Astrocyte (in vitro differentiated cells and primary cell): Measurements from ENCODE around the gene SQOR. TPM values are rescaled to one million over a fixed set of nuclear protein-coding genes. Genes with fewer than 3 reads are reported as not detected.

Experiments
- DNase-seq: peaks from one replicate; pipeline ENCODE4 v3.0.0-alpha.2; 2010; ENCODE audit warnings: low read depth
- FAIRE-seq: peaks from 2 replicates; lab custom pipeline; 2011; peaks lifted over from hg19 to GRCh38; lab: Jason Lieb, UNC
- H2AFZ ChIP-seq: 2 replicates; pipeline ENCODE4 v1.6.0; 2012; ENCODE audit warnings: low read depth, low read length, inconsistent platforms
- H3K27ac ChIP-seq: 2 replicates; pipeline ENCODE4 v1.5.1; 2011; ENCODE audit warnings: low read depth, low read length, inconsistent platforms
- H3K27me3 ChIP-seq: 2 replicates; pipeline ENCODE4 v1.6.0; 2011; ENCODE audit warnings: low read length, inconsistent platforms; ENCODE audit not compliant: insufficient read depth
- H3K36me3 ChIP-seq: 2 replicates; pipeline ENCODE4 v1.5.1; 2011; ENCODE audit warnings: low read length, inconsistent platforms; ENCODE audit not compliant: insufficient read depth
- H3K4me1 ChIP-seq: 2 replicates; pipeline ENCODE4 v1.5.1; 2011; ENCODE audit warnings: low read length, inconsistent platforms; ENCODE audit not compliant: insufficient read depth
- H3K4me2 ChIP-seq: 2 replicates; pipeline ENCODE4 v1.6.0; 2012; ENCODE audit warnings: low read length, inconsistent platforms
- H3K4me3 ChIP-seq: 2 replicates; pipeline ENCODE4 v1.5.1; 2011; ENCODE audit warnings: low read depth, mild to moderate bottlenecking, low read length, inconsistent platforms; ENCODE audit not compliant: insufficient read depth
- H3K79me2 ChIP-seq: 2 replicates; pipeline ENCODE4 v1.6.0; 2012; ENCODE audit warnings: mild to moderate bottlenecking, low read length, inconsistent platforms; ENCODE audit not compliant: insufficient read depth
- H3K9ac ChIP-seq: 2 replicates; pipeline ENCODE4 v1.6.0; 2012; ENCODE audit warnings: mild to moderate bottlenecking, low read length, inconsistent platforms
- H3K9me3 ChIP-seq: 2 replicates; pipeline ENCODE4 v1.5.1; 2012; ENCODE audit warnings: low read depth, mild to moderate bottlenecking, low read length, inconsistent platforms; ENCODE audit not compliant: insufficient read depth
- H4K20me1 ChIP-seq: 2 replicates; pipeline ENCODE4 v1.6.0; 2012; ENCODE audit warnings: low read length, inconsistent platforms; ENCODE audit not compliant: insufficient read depth
- H3K27ac Mint-ChIP-seq: one replicate; pipeline ENCODE4 v1.8.0; 2021; ENCODE audit warnings: mild to moderate bottlenecking, mixed read lengths; ENCODE audit not compliant: unreplicated experiment
- H3K27me3 Mint-ChIP-seq: one replicate; pipeline ENCODE4 v1.8.0; 2021; ENCODE audit warnings: low read depth, mixed read lengths; ENCODE audit not compliant: unreplicated experiment
- H3K36me3 Mint-ChIP-seq: one replicate; pipeline ENCODE4 v1.8.0; 2021; ENCODE audit warnings: low read depth, mixed read lengths; ENCODE audit not compliant: unreplicated experiment
- H3K4me1 Mint-ChIP-seq: one replicate; pipeline ENCODE4 v1.8.0; 2021; ENCODE audit warnings: low read depth, mixed read lengths; ENCODE audit not compliant: unreplicated experiment
- H3K4me3 Mint-ChIP-seq: one replicate; pipeline ENCODE4 v1.8.0; 2021; ENCODE audit warnings: mild to moderate bottlenecking, moderate library complexity, mixed read lengths; ENCODE audit not compliant: unreplicated experiment
- H3K9me3 Mint-ChIP-seq: one replicate; pipeline ENCODE4 v1.8.0; 2021; ENCODE audit warnings: mild to moderate bottlenecking, mixed read lengths; ENCODE audit not compliant: unreplicated experiment
- EZH2 ChIP-seq: IDR thresholded peaks from 2 replicates; pipeline ENCODE4 v1.6.1; 2012; ENCODE audit warnings: mild to moderate bottlenecking, low read length, inconsistent platforms; ENCODE audit not compliant: insufficient read depth
- total RNA-seq: library from RNA; stranded (reverse); gene quantifications from 2 replicates; pipeline ENCODE4 v1.2.1, GENCODE V29; 2021
- TF ChIP-seq, protein P1 (sequence below): IDR thresholded peaks from 2 replicates; pipeline ENCODE4 v1.5.1; 2011; ENCODE audit warnings: low read depth, mild to moderate bottlenecking, inconsistent platforms, low read length, moderate library complexity; ENCODE audit not compliant: insufficient read depth

Gene SQOR
- total RNA-seq, 1 donor from 2014 or later: 4.0 TPM

DNA sequence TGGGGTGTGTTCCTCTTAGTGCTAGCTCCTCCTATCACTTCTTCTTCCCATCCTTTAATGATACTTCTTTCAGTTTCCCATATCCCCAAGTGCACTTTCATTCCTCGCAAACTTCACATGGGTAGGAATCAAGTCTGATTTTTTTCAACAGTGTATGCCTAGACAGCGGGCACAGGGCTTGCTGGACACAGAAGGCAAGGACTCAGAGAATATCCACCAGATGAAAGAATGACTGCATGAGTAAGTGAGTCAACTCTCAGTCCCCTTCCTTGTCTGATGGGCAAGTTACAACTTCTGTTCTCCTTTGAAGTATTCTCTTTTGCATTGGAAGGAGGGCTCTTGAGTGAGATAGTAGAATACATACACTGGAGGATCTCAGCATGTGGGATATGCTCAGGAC is 3.1 kb upstream of the SQOR start:
- TF ChIP-seq EZH2: no peak
- TF ChIP-seq, protein P1, sequence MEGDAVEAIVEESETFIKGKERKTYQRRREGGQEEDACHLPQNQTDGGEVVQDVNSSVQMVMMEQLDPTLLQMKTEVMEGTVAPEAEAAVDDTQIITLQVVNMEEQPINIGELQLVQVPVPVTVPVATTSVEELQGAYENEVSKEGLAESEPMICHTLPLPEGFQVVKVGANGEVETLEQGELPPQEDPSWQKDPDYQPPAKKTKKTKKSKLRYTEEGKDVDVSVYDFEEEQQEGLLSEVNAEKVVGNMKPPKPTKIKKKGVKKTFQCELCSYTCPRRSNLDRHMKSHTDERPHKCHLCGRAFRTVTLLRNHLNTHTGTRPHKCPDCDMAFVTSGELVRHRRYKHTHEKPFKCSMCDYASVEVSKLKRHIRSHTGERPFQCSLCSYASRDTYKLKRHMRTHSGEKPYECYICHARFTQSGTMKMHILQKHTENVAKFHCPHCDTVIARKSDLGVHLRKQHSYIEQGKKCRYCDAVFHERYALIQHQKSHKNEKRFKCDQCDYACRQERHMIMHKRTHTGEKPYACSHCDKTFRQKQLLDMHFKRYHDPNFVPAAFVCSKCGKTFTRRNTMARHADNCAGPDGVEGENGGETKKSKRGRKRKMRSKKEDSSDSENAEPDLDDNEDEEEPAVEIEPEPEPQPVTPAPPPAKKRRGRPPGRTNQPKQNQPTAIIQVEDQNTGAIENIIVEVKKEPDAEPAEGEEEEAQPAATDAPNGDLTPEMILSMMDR: no peak
- Mint-ChIP-seq H3K4me3 (no peak overlapping the region), H3K27ac (peak overlapping the region; percentile 12), H3K27me3 (peaks cover 11% of the 10 kb centered on the region), H3K9me3 (peaks cover 12% of the 10 kb centered on the region), H3K36me3 (no peaks in the 10 kb centered on the region), H3K4me1 (peaks cover 3% of the 10 kb centered on the region)
- Histone ChIP-seq H3K4me3 (peak overlapping the region; percentile 46), H4K20me1 (no peaks in the 10 kb centered on the region), H3K27me3 (peaks cover 2% of the 10 kb centered on the region), H2AFZ (peak overlapping the region; percentile 62), H3K9me3 (no peaks in the 10 kb centered on the region), H3K4me1 (peaks cover 25% of the 10 kb centered on the region), H3K79me2 (no peaks in the 10 kb centered on the region), H3K4me2 (peak overlapping the region; percentile 82), H3K9ac (peak overlapping the region; percentile 40), H3K27ac (peak overlapping the region; percentile 31), H3K36me3 (no peaks in the 10 kb centered on the region)
- no peak for FAIRE-seq
- no peak for DNase-seq

DNA sequence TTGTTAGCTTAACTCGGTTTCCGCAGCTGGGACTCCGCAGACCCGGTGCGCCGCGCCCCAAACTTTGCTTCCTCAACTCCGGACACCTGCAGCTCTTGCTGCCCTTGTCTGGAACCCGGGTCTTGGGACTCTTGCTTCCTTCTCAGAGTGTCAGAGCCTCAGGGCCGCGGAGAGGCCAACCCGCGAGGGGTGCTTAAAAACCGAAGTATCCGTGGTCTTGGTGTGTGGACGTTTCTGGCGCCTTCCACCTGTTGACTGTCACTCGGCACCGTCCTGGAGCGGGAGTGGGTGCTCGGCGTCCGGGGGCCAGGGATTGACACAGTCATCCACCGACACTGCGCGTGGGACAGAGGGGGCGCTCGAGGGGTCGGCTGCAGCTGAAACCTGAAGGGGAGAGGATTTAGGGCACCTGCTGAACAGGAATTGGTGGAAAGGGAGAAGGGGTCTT is 386 bp downstream of the SQOR start:
- Histone ChIP-seq H3K36me3 (no peaks in the 10 kb centered on the region), H3K79me2 (no peaks in the 10 kb centered on the region), H3K27me3 (peaks cover 2% of the 10 kb centered on the region), H3K9ac (peak overlapping the region; percentile 65), H3K4me3 (peak overlapping the region; percentile 68), H3K9me3 (no peaks in the 10 kb centered on the region), H3K4me1 (peaks cover 34% of the 10 kb centered on the region), H3K27ac (no peak overlapping the region), H2AFZ (peak overlapping the region; percentile 91), H3K4me2 (peak overlapping the region; percentile 88), H4K20me1 (no peaks in the 10 kb centered on the region)
- DNase-seq: no peak
- H3K36me3 Mint-ChIP-seq: no peaks in the 10 kb centered on the region
- no peak for FAIRE-seq
- TF ChIP-seq, protein P1: peak; percentile 27
- TF ChIP-seq EZH2: no peak
- peaks cover 13% of the 10 kb centered on the region for H3K4me1 Mint-ChIP-seq
- peak overlapping the region; percentile 77 for H3K4me3 Mint-ChIP-seq
- H3K9me3 Mint-ChIP-seq: peaks cover 5% of the 10 kb centered on the region
- H3K27ac Mint-ChIP-seq: no peak overlapping the region
- peaks cover 9% of the 10 kb centered on the region for H3K27me3 Mint-ChIP-seq

DNA sequence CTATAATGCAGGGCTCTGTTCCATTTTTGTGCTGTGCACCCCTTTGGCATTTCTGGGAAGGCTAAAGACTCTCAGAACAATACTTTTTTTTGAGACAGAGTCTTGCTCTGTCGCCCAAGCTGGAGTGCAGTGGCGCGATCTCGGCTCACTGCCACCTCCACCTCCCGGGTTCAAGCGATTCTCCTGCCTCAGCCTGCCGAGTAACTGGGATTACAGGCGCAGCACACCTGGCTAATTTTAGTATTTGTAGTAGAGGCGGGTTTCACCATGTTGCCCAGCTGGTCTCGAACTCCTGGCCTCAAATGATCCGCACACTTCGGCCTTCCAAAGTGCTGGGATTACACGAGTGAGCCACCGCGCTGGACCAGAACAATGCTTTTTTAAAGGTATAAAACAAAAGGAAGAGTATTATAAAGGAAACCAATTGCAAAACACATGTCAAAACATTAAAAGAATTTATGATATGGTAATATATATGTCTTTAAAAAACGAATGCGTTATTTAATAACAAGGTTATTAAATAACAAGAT is 999 bp downstream of the SQOR start:
- DNase-seq: no peak
- H4K20me1 ChIP-seq: no peaks in the 10 kb centered on the region
- H3K4me2 ChIP-seq: peak overlapping the region; percentile 88
- Mint-ChIP-seq H3K36me3 (no peaks in the 10 kb centered on the region), H3K9me3 (peaks cover 3% of the 10 kb centered on the region), H3K4me3 (peak overlapping the region; percentile 77), H3K27me3 (peaks cover 6% of the 10 kb centered on the region), H3K4me1 (peaks cover 15% of the 10 kb centered on the region), H3K27ac (no peak overlapping the region)
- H3K9ac ChIP-seq: peak overlapping the region; percentile 65
- peaks cover 39% of the 10 kb centered on the region for H3K4me1 ChIP-seq
- no peaks in the 10 kb centered on the region for H3K79me2 ChIP-seq
- no peak for FAIRE-seq
- no peak overlapping the region for H3K27ac ChIP-seq
- no peak overlapping the region for H2AFZ ChIP-seq
- H3K9me3 ChIP-seq: no peaks in the 10 kb centered on the region
- H3K4me3 ChIP-seq: no peak overlapping the region
- TF ChIP-seq, protein P1: no peak
- no peak for TF ChIP-seq EZH2
- peaks cover 2% of the 10 kb centered on the region for H3K27me3 ChIP-seq
- no peaks in the 10 kb centered on the region for H3K36me3 ChIP-seq
